ENCODE measurements around the gene ZNF683.
"Not testable (repeated sequence)": the region's sequence is repeated elsewhere in the genome, so short reads cannot be mapped to it uniquely, and the experiment has no call there.

The ZNF683 gene

GRCh38 chr1:26384076-26384475 is 11.5 kb upstream of the ZNF683 start:
- no peak for DNase-seq

GRCh38 chr1:26378879-26379251 is 6.3 kb upstream of the ZNF683 start:
- DNase-seq: no peak

- DNase-seq: peak in 3 of 4 experiments; percentile 36 to 65 (median 57)
Measured at GRCh38 chr1:26378088-26378878, 5.7 kb upstream of the ZNF683 start.

GRCh38 chr1:26376050-26376449 is 3.5 kb upstream of the ZNF683 start:
- DNase-seq: no peak

- DNase-seq: no peak
Measured at GRCh38 chr1:26375081-26375480, 2.5 kb upstream of the ZNF683 start.

GRCh38 chr1:26374361-26374760 is 1.8 kb upstream of the ZNF683 start:
- DNase-seq: not testable (repeated sequence)

- no peak for DNase-seq
Measured at GRCh38 chr1:26373789-26374188, 1.2 kb upstream of the ZNF683 start.

GRCh38 chr1:26373281-26373680 is 731 bp upstream of the ZNF683 start:
- DNase-seq: peak in 1 of 4 experiments; percentile 9

- no peak for DNase-seq
Measured at GRCh38 chr1:26372039-26372438, 511 bp downstream of the ZNF683 start.

- no peak for DNase-seq
Measured at GRCh38 chr1:26370591-26371382, 1.8 kb downstream of the ZNF683 start.

GRCh38 chr1:26368486-26368885 is 4.1 kb downstream of the ZNF683 start:
- no peak for DNase-seq

GRCh38 chr1:26368006-26368405 is 4.5 kb downstream of the ZNF683 start:
- no peak for DNase-seq

- DNase-seq: no peak
Measured at GRCh38 chr1:26367441-26367840, 5.1 kb downstream of the ZNF683 start.

- no peak for DNase-seq
Measured at GRCh38 chr1:26364956-26365355, 7.6 kb downstream of the ZNF683 start.

GRCh38 chr1:26363549-26364448 is 8.8 kb downstream of the ZNF683 start:
- DNase-seq: peak; percentile 73 to 81 (median 79)

GRCh38 chr1:26362331-26362730 is 10.2 kb downstream of the ZNF683 start:
- no peak for DNase-seq

GRCh38 chr1:26361605-26362122 is 10.9 kb downstream of the ZNF683 start:
- DNase-seq: no peak

- no peak for DNase-seq
Measured at GRCh38 chr1:26360807-26361604, 11.5 kb downstream of the ZNF683 start.

- DNase-seq: peak in 2 of 4 experiments; percentile 9 to 22
Measured at GRCh38 chr1:26359981-26360806, 12.4 kb downstream of the ZNF683 start.

- peak in 1 of 4 experiments; percentile 17 for DNase-seq
Measured at GRCh38 chr1:26358411-26359384, 13.9 kb downstream of the ZNF683 start.

Data from activated CD4-positive, CD25-positive, alpha-beta regulatory T cell (primary cell).